GM23338 (cell line): ENCODE results near the gene KIAA1217. TPM values are rescaled to one million over a fixed set of nuclear protein-coding genes. Genes with fewer than 3 reads are reported as not detected.

Experiments
- ATAC-seq: fragments of 200-7000 bp; cut with Tn5 transposase; 3 replicates; pipeline ENCODE4 v1.9.1; 2020
- DNase-seq: peaks from one replicate; pipeline ENCODE4 v3.0.0-alpha.2; 2015; ENCODE audit warnings: low spot score
- H2AFZ ChIP-seq: fragments of 200-600 bp; sonication (generic); 2 replicates; pipeline ENCODE4 v1.8.0; 2016; ENCODE audit warnings: antibody characterized with exemption, mild to moderate bottlenecking, moderate library complexity
- H3F3A ChIP-seq: fragments of 200-600 bp; sonication (generic); replicated peaks from 2 replicates; pipeline ENCODE4 v1.8.0; 2017; ENCODE audit warnings: antibody characterized with exemption, mixed run types, low read depth
- H3K27ac ChIP-seq: fragments of 200-600 bp; sonication (generic); 2 replicates; pipeline ENCODE4 v1.6.1; 2016; ENCODE audit warnings: low read depth
- H3K27me3 ChIP-seq: fragments of 200-600 bp; sonication (generic); 2 replicates; pipeline ENCODE4 v1.8.0; 2016; ENCODE audit warnings: mild to moderate bottlenecking, mixed run types, moderate library complexity; ENCODE audit not compliant: insufficient read depth
- H3K36me3 ChIP-seq: fragments of 200-600 bp; sonication (generic); 2 replicates; pipeline ENCODE4 v1.8.0; 2016; ENCODE audit warnings: mild to moderate bottlenecking; ENCODE audit not compliant: insufficient read depth
- H3K4me1 ChIP-seq: fragments of 200-600 bp; sonication (generic); 2 replicates; pipeline ENCODE4 v1.8.0; 2016; ENCODE audit warnings: mild to moderate bottlenecking, moderate library complexity; ENCODE audit not compliant: insufficient read depth
- H3K4me2 ChIP-seq: fragments of 200-600 bp; sonication (generic); 2 replicates; pipeline ENCODE4 v1.7.1; 2017; ENCODE audit warnings: mixed run types
- H3K4me3 ChIP-seq: fragments of 200-600 bp; sonication (generic); 2 replicates; pipeline ENCODE4 v1.6.1; 2016; ENCODE audit warnings: mixed run types
- H3K79me2 ChIP-seq: fragments of 200-600 bp; sonication (generic); replicated peaks from 2 replicates; pipeline ENCODE4 v1.8.0; 2017; ENCODE audit warnings: mild to moderate bottlenecking; ENCODE audit not compliant: insufficient read depth
- H3K9me2 ChIP-seq: fragments of 200-600 bp; sonication (generic); 2 replicates; pipeline ENCODE4 v1.8.0; 2017; ENCODE audit not compliant: insufficient read depth
- H4K20me1 ChIP-seq: fragments of 200-600 bp; sonication (generic); replicated peaks from 2 replicates; pipeline ENCODE4 v1.8.0; 2017; ENCODE audit warnings: mild to moderate bottlenecking; ENCODE audit not compliant: insufficient read depth
- H3K27ac Mint-ChIP-seq: 2 replicates; pipeline ENCODE4 v1.8.0; 2020; ENCODE audit warnings: inconsistent platforms, mild to moderate bottlenecking, moderate library complexity, mixed read lengths
- H3K27me3 Mint-ChIP-seq: 3 replicates; pipeline ENCODE4 v1.8.0; 2022; ENCODE audit warnings: low read depth, mild to moderate bottlenecking, moderate library complexity, mixed read lengths, inconsistent platforms; ENCODE audit not compliant: insufficient read depth, poor library complexity
- H3K36me3 Mint-ChIP-seq: 3 replicates; pipeline ENCODE4 v1.8.0; 2021; ENCODE audit warnings: low read depth, mild to moderate bottlenecking, inconsistent platforms, moderate library complexity, mixed read lengths
- H3K4me1 Mint-ChIP-seq: 3 replicates; pipeline ENCODE4 v1.8.0; 2020; ENCODE audit warnings: mild to moderate bottlenecking, inconsistent platforms, mixed read lengths
- H3K4me3 Mint-ChIP-seq: 3 replicates; pipeline ENCODE4 v1.8.0; 2021; ENCODE audit warnings: moderate library complexity, mild to moderate bottlenecking, inconsistent platforms, mixed read lengths
- H3K9me3 Mint-ChIP-seq: 3 replicates; pipeline ENCODE4 v1.8.0; 2020; ENCODE audit warnings: moderate library complexity, mild to moderate bottlenecking, inconsistent platforms, mixed read lengths
- EZH2 ChIP-seq: fragments of 200-600 bp; sonication (generic); IDR thresholded peaks from one replicate; pipeline ENCODE4 v1.8.0; 2017; ENCODE audit warnings: antibody characterized with exemption, mild to moderate bottlenecking, low read depth; ENCODE audit not compliant: unreplicated experiment
- NANOG ChIP-seq: IDR thresholded peaks from 2 replicates; pipeline ENCODE4 v1.6.1; 2016; ENCODE audit warnings: antibody characterized with exemption, borderline replicate concordance
- POLR2AphosphoS5 ChIP-seq: IDR thresholded peaks from 2 replicates; pipeline ENCODE4 v1.6.1; 2016; ENCODE audit warnings: antibody characterized with exemption, low read depth
- ZNF114 ChIP-seq: fragments of 250-450 bp; sonication (Bioruptor Pico); IDR thresholded peaks from 2 replicates; pipeline ENCODE4 v1.5.0; 2020; ENCODE audit warnings: mild to moderate bottlenecking, moderate library complexity
- polyA plus RNA-seq: library from polyadenylated mRNA; unstranded; fragments of >200 nt; fragmentation: Nextera tagmentation; extraction: Ambion mirVana; gene quantifications from 2 replicates; pipeline ENCODE4 v1.2.1, GENCODE V29; 2016
- total RNA-seq: library from RNA; depleted of rRNA; stranded (reverse); fragments of >200 nt; shearing (Covaris generic); gene quantifications from 2 replicates; pipeline ENCODE4 v1.2.3, GENCODE V29; 2014
- TF ChIP-seq, protein P1 (sequence below): fragments of 250-450 bp; sonication (Bioruptor Pico); IDR thresholded peaks from 2 replicates; pipeline ENCODE4 v1.5.0; 2020; ENCODE audit warnings: mild to moderate bottlenecking, moderate library complexity
- TF ChIP-seq, protein P2 (sequence below): IDR thresholded peaks from one replicate; pipeline ENCODE4 v1.6.1; 2018; ENCODE audit warnings: antibody characterized with exemption; ENCODE audit not compliant: unreplicated experiment
- TF ChIP-seq, protein P3 (sequence below), 2 experiments: fragments of 200-600 bp in 1 of 2; sonication (generic) in 1 of 2; conservative IDR thresholded peaks; 2 replicates each; pipeline versions ENCODE4 v1.5.1 to v1.6.1; 2016 to 2017; ENCODE audit warnings: antibody characterized with exemption in 2 of 2, low read depth in 2 of 2, mild to moderate bottlenecking in 2 of 2, moderate library complexity in 1 of 2

Gene KIAA1217
- total and polyA plus RNA-seq, 2 experiments from 2014 or later = 6.4 to 9.1 TPM

DNA sequence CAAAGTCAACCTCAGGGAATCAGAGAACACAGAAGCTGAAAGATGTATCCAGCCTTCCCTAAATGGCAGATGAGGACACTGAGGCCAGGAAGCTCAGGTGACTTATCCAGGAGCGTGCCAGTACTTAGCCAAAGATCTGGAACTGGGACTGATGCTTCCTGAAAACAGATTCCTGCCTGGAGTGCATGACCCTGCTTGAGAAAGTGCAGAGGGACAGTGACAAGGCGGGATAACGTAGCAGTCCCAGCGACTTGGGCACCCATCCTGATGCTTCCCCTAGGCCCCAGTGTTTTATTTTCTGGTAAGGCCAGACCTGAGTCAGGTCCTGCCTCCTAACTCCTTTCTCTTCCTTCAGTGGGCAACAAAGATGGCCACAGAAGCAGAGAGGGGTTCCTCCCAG is 48.6 kb downstream of the KIAA1217 start:
- no peak overlapping the region for H3K4me3 ChIP-seq
- 0 out of 2 replicates have a peak, but pooled peaks cover 4% of the 10 kb centered on the region for H3K79me2 ChIP-seq
- Mint-ChIP-seq H3K27me3 (peaks cover 6% of the 10 kb centered on the region), H3K4me3 (no peak overlapping the region), H3K4me1 (peaks cover 38% of the 10 kb centered on the region), H3K9me3 (no peaks in the 10 kb centered on the region), H3K36me3 (no peaks in the 10 kb centered on the region), H3K27ac (no peak overlapping the region)
- H3F3A ChIP-seq = no peaks in the 10 kb centered on the region
- no peaks in the 10 kb centered on the region for H3K27me3 ChIP-seq
- ATAC-seq (no peak), DNase-seq (no peak)
- H3K4me1 ChIP-seq = peaks cover 37% of the 10 kb centered on the region
- no peak overlapping the region for H2AFZ ChIP-seq
- H3K36me3 ChIP-seq = no peaks in the 10 kb centered on the region
- TF ChIP-seq, protein P1, sequence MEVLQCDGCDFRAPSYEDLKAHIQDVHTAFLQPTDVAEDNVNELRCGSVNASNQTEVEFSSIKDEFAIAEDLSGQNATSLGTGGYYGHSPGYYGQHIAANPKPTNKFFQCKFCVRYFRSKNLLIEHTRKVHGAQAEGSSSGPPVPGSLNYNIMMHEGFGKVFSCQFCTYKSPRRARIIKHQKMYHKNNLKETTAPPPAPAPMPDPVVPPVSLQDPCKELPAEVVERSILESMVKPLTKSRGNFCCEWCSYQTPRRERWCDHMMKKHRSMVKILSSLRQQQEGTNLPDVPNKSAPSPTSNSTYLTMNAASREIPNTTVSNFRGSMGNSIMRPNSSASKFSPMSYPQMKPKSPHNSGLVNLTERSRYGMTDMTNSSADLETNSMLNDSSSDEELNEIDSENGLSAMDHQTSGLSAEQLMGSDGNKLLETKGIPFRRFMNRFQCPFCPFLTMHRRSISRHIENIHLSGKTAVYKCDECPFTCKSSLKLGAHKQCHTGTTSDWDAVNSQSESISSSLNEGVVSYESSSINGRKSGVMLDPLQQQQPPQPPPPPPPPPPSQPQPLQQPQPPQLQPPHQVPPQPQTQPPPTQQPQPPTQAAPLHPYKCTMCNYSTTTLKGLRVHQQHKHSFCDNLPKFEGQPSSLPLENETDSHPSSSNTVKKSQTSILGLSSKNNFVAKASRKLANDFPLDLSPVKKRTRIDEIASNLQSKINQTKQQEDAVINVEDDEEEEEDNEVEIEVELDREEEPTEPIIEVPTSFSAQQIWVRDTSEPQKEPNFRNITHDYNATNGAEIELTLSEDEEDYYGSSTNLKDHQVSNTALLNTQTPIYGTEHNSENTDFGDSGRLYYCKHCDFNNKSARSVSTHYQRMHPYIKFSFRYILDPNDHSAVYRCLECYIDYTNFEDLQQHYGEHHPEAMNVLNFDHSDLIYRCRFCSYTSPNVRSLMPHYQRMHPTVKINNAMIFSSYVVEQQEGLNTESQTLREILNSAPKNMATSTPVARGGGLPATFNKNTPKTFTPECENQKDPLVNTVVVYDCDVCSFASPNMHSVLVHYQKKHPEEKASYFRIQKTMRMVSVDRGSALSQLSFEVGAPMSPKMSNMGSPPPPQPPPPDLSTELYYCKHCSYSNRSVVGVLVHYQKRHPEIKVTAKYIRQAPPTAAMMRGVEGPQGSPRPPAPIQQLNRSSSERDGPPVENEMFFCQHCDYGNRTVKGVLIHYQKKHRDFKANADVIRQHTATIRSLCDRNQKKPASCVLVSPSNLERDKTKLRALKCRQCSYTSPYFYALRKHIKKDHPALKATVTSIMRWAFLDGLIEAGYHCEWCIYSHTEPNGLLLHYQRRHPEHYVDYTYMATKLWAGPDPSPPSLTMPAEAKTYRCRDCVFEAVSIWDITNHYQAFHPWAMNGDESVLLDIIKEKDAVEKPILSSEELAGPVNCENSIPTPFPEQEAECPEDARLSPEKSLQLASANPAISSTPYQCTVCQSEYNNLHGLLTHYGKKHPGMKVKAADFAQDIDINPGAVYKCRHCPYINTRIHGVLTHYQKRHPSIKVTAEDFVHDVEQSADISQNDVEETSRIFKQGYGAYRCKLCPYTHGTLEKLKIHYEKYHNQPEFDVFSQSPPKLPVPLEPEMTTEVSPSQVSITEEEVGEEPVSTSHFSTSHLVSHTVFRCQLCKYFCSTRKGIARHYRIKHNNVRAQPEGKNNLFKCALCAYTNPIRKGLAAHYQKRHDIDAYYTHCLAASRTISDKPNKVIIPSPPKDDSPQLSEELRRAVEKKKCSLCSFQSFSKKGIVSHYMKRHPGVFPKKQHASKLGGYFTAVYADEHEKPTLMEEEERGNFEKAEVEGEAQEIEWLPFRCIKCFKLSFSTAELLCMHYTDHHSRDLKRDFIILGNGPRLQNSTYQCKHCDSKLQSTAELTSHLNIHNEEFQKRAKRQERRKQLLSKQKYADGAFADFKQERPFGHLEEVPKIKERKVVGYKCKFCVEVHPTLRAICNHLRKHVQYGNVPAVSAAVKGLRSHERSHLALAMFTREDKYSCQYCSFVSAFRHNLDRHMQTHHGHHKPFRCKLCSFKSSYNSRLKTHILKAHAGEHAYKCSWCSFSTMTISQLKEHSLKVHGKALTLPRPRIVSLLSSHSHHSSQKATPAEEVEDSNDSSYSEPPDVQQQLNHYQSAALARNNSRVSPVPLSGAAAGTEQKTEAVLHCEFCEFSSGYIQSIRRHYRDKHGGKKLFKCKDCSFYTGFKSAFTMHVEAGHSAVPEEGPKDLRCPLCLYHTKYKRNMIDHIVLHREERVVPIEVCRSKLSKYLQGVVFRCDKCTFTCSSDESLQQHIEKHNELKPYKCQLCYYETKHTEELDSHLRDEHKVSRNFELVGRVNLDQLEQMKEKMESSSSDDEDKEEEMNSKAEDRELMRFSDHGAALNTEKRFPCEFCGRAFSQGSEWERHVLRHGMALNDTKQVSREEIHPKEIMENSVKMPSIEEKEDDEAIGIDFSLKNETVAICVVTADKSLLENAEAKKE (CRISPR knock-in tag) = no peak
- TF ChIP-seq, protein P2, sequence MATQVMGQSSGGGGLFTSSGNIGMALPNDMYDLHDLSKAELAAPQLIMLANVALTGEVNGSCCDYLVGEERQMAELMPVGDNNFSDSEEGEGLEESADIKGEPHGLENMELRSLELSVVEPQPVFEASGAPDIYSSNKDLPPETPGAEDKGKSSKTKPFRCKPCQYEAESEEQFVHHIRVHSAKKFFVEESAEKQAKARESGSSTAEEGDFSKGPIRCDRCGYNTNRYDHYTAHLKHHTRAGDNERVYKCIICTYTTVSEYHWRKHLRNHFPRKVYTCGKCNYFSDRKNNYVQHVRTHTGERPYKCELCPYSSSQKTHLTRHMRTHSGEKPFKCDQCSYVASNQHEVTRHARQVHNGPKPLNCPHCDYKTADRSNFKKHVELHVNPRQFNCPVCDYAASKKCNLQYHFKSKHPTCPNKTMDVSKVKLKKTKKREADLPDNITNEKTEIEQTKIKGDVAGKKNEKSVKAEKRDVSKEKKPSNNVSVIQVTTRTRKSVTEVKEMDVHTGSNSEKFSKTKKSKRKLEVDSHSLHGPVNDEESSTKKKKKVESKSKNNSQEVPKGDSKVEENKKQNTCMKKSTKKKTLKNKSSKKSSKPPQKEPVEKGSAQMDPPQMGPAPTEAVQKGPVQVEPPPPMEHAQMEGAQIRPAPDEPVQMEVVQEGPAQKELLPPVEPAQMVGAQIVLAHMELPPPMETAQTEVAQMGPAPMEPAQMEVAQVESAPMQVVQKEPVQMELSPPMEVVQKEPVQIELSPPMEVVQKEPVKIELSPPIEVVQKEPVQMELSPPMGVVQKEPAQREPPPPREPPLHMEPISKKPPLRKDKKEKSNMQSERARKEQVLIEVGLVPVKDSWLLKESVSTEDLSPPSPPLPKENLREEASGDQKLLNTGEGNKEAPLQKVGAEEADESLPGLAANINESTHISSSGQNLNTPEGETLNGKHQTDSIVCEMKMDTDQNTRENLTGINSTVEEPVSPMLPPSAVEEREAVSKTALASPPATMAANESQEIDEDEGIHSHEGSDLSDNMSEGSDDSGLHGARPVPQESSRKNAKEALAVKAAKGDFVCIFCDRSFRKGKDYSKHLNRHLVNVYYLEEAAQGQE = no peak
- no peak for TF ChIP-seq POLR2AphosphoS5
- TF ChIP-seq, protein P3, sequence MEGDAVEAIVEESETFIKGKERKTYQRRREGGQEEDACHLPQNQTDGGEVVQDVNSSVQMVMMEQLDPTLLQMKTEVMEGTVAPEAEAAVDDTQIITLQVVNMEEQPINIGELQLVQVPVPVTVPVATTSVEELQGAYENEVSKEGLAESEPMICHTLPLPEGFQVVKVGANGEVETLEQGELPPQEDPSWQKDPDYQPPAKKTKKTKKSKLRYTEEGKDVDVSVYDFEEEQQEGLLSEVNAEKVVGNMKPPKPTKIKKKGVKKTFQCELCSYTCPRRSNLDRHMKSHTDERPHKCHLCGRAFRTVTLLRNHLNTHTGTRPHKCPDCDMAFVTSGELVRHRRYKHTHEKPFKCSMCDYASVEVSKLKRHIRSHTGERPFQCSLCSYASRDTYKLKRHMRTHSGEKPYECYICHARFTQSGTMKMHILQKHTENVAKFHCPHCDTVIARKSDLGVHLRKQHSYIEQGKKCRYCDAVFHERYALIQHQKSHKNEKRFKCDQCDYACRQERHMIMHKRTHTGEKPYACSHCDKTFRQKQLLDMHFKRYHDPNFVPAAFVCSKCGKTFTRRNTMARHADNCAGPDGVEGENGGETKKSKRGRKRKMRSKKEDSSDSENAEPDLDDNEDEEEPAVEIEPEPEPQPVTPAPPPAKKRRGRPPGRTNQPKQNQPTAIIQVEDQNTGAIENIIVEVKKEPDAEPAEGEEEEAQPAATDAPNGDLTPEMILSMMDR (conservative IDR thresholded peaks at IDR 0.05; ENCODE audit: low read depth in 2 of 2) = no peak
- TF ChIP-seq NANOG = no peak
- no peak for TF ChIP-seq ZNF114
- TF ChIP-seq EZH2 = no peak
- H3K27ac ChIP-seq = no peak overlapping the region
- H3K4me2 ChIP-seq = no peak overlapping the region
- H4K20me1 ChIP-seq = no peaks in the 10 kb centered on the region
- H3K9me2 ChIP-seq = no peaks in the 10 kb centered on the region
